H1 (cell line): ENCODE measurements around the gene ARR3. TPM values are rescaled to one million over a fixed set of nuclear protein-coding genes. Genes with fewer than 3 reads are reported as not detected.

ENCODE experiments used
- CTCF ChIA-PET: fragments of 300-600 bp; sonication (Branson Sonifier 250); formaldehyde crosslinking; loops from one replicate; lab custom pipeline; 2021; ENCODE audit not compliant: partially characterized antibody; lab: Charles Lee
- POLR2A ChIA-PET: fragments of 300-600 bp; sonication (Branson Sonifier 250); formaldehyde crosslinking; loops from one replicate; lab custom pipeline; 2021; ENCODE audit warnings: inconsistent platforms; ENCODE audit not compliant: partially characterized antibody; lab: Charles Lee
- DNase-seq, 2 experiments: peaks; one replicate each; pipeline versions ENCODE4 v3.0.0 to v3.0.0-alpha.2; 2010 to 2022; ENCODE audit warnings: low spot score in 2 of 2, low read depth in 1 of 2, mixed read lengths in 1 of 2
- FAIRE-seq: peaks from 2 replicates; lab custom pipeline; 2011; peaks lifted over from hg19 to GRCh38; lab: Jason Lieb, UNC
- H2AFZ ChIP-seq: 2 replicates; pipeline ENCODE4 v1.8.1; 2012; ENCODE audit warnings: low read length, inconsistent platforms
- H2AK5ac ChIP-seq: 2 replicates; pipeline ENCODE4 v1.6.1; 2013; ENCODE audit warnings: low read depth, low read length
- H2BK120ac ChIP-seq: replicated peaks from 2 replicates; pipeline ENCODE3; 2013; ENCODE audit warnings: low read depth, low read length, inconsistent platforms
- H2BK12ac ChIP-seq: 2 replicates; pipeline ENCODE4 v1.6.1; 2013; ENCODE audit warnings: low read depth, low read length
- H2BK15ac ChIP-seq: 2 replicates; pipeline ENCODE4 v1.6.1; 2013; ENCODE audit warnings: low read length
- H2BK20ac ChIP-seq: 2 replicates; pipeline ENCODE4 v1.6.1; 2013; ENCODE audit warnings: low read length
- H2BK5ac ChIP-seq: 2 replicates; pipeline ENCODE4 v1.6.1; 2013; ENCODE audit warnings: low read depth, low read length
- H3K14ac ChIP-seq: 2 replicates; pipeline ENCODE4 v1.6.1; 2013; ENCODE audit warnings: inconsistent platforms; ENCODE audit not compliant: insufficient read length
- H3K18ac ChIP-seq: 2 replicates; pipeline ENCODE4 v1.6.1; 2013; ENCODE audit warnings: low read length; ENCODE audit errors: extremely low read depth
- H3K23ac ChIP-seq: 2 replicates; pipeline ENCODE4 v1.6.1; 2013; ENCODE audit warnings: inconsistent platforms; ENCODE audit not compliant: insufficient read length
- H3K23me2 ChIP-seq: 2 replicates; pipeline ENCODE4 v1.6.1; 2013; ENCODE audit warnings: low read depth, low read length
- H3K27ac ChIP-seq: 2 replicates; pipeline ENCODE4 v1.6.1; 2011; ENCODE audit warnings: low read depth, low read length, inconsistent platforms
- H3K27me3 ChIP-seq, 4 experiments: replicated peaks in 1 of 4; 1 replicate in 1 of 4; 2 replicates in 3 of 4; pipeline versions ENCODE4 v1.6.1 to v1.8.1; 2011 to 2013; ENCODE audit warnings: low read length in 3 of 4, mild to moderate bottlenecking in 3 of 4, inconsistent platforms in 2 of 4, mixed read lengths in 2 of 4, moderate library complexity in 1 of 4; ENCODE audit not compliant: control insufficient read depth in 3 of 4, insufficient read depth in 3 of 4; ENCODE audit errors: extremely low read depth in 1 of 4
- H3K36me3 ChIP-seq, 4 experiments: 2 replicates each; pipeline versions ENCODE4 v1.6.1 to v1.8.1; 2011 to 2013; ENCODE audit warnings: mild to moderate bottlenecking in 4 of 4, low read length in 3 of 4, moderate library complexity in 2 of 4, control low read depth in 1 of 4, inconsistent platforms in 1 of 4; ENCODE audit not compliant: insufficient read depth in 4 of 4, control insufficient read depth in 2 of 4
- H3K4ac ChIP-seq: replicated peaks from 2 replicates; pipeline ENCODE3; 2013; ENCODE audit warnings: low read length, low read depth, mixed read lengths, inconsistent platforms; ENCODE audit not compliant: insufficient read length
- H3K4me1 ChIP-seq, 4 experiments: replicated peaks in 1 of 4; 1 replicate in 1 of 4; 2 replicates in 3 of 4; pipeline versions ENCODE4 v1.6.1 to v1.8.1; 2011 to 2013; ENCODE audit warnings: low read length in 3 of 4, inconsistent platforms in 2 of 4, mixed read lengths in 1 of 4; ENCODE audit not compliant: insufficient read depth in 4 of 4, control insufficient read depth in 3 of 4
- H3K4me2 ChIP-seq, 2 experiments: 2 replicates each; pipeline versions ENCODE4 v1.6.1 to v1.8.1; 2011 to 2013; ENCODE audit warnings: low read depth in 2 of 2, low read length in 2 of 2, control low read depth in 1 of 2, inconsistent platforms in 1 of 2, mild to moderate bottlenecking in 1 of 2; ENCODE audit not compliant: insufficient read depth in 1 of 2
- H3K4me3 ChIP-seq, 4 experiments: fragments of 200-600, 300-600 bp in 1 of 4; sonication (generic), shearing (Covaris generic), sonication (Bioruptor Twin) in 1 of 4; 2 replicates each; pipeline versions ENCODE4 v1.5.1 to v1.8.1; 2011 to 2016; ENCODE audit warnings: low read length in 4 of 4, low read depth in 3 of 4, control low read depth in 2 of 4, inconsistent platforms in 2 of 4, mild to moderate bottlenecking in 2 of 4, mixed read lengths in 1 of 4, moderate library complexity in 1 of 4; ENCODE audit not compliant: insufficient read depth in 2 of 4; ENCODE audit errors: extremely low read depth in 1 of 4
- H3K56ac ChIP-seq: replicated peaks from 2 replicates; pipeline ENCODE3; 2013; ENCODE audit warnings: low read depth, mild to moderate bottlenecking, mixed read lengths, low read length, inconsistent platforms; ENCODE audit not compliant: insufficient read length
- H3K79me1 ChIP-seq: 2 replicates; pipeline ENCODE4 v1.6.1; 2013; ENCODE audit warnings: low read depth, low read length, control low read depth
- H3K79me2 ChIP-seq, 2 experiments: 2 replicates each; pipeline versions ENCODE4 v1.6.1 to v1.8.1; 2012 to 2013; ENCODE audit warnings: low read length in 2 of 2, mild to moderate bottlenecking in 2 of 2, inconsistent platforms in 1 of 2; ENCODE audit not compliant: insufficient read depth in 2 of 2, control insufficient read depth in 1 of 2
- H3K9ac ChIP-seq, 4 experiments: replicated peaks in 1 of 4; 1 replicate in 1 of 4; 2 replicates in 3 of 4; pipeline versions ENCODE4 v1.6.1 to v1.8.1; 2011 to 2013; ENCODE audit warnings: low read depth in 3 of 4, low read length in 3 of 4, control low read depth in 2 of 4, mild to moderate bottlenecking in 2 of 4, moderate library complexity in 2 of 4, inconsistent platforms in 1 of 4; ENCODE audit errors: extremely low read depth in 1 of 4
- H3K9me3 ChIP-seq, 2 experiments: 2 replicates each; pipeline versions ENCODE4 v1.6.1 to v1.8.1; 2012 to 2013; ENCODE audit warnings: mild to moderate bottlenecking in 2 of 2, moderate library complexity in 2 of 2, control low read depth in 1 of 2, inconsistent platforms in 1 of 2, low read depth in 1 of 2, low read length in 1 of 2, mixed read lengths in 1 of 2; ENCODE audit not compliant: insufficient read depth in 2 of 2
- H4K20me1 ChIP-seq, 2 experiments: replicated peaks in 1 of 2; 2 replicates each; pipeline versions ENCODE3 to v1.8.1; 2011 to 2013; ENCODE audit warnings: inconsistent platforms in 2 of 2, low read length in 2 of 2, mild to moderate bottlenecking in 1 of 2; ENCODE audit not compliant: insufficient read depth in 2 of 2, control insufficient read depth in 1 of 2
- H4K5ac ChIP-seq: 2 replicates; pipeline ENCODE4 v1.6.1; 2013; ENCODE audit warnings: low read length, low read depth, mixed read lengths, inconsistent platforms; ENCODE audit not compliant: insufficient read length
- H4K8ac ChIP-seq: 2 replicates; pipeline ENCODE4 v1.8.0; 2013; ENCODE audit warnings: mild to moderate bottlenecking, moderate library complexity, low read length, inconsistent platforms; ENCODE audit not compliant: insufficient read depth; ENCODE audit errors: extremely low read depth
- H4K91ac ChIP-seq: replicated peaks from 2 replicates; pipeline ENCODE3; 2013; ENCODE audit warnings: low read length, mixed read lengths, inconsistent platforms; ENCODE audit not compliant: insufficient read length
- ASH2L ChIP-seq: fragments of 200-600, 300-600 bp; sonication (generic); IDR thresholded peaks from one replicate; pipeline ENCODE4 v1.7.1; 2017; ENCODE audit warnings: low read length
- ATF3 ChIP-seq: IDR thresholded peaks from 2 replicates; pipeline ENCODE4 v1.6.1; 2011; ENCODE audit warnings: low read depth, mild to moderate bottlenecking, low read length; ENCODE audit not compliant: insufficient read depth
- BRCA1 ChIP-seq: IDR thresholded peaks from 2 replicates; pipeline ENCODE4 v1.6.1; 2012; ENCODE audit warnings: low read depth, low read length, improper control_type of control experiment
- EGR1 ChIP-seq: IDR thresholded peaks from 2 replicates; pipeline ENCODE4 v1.6.1; 2011; ENCODE audit warnings: low read depth, low read length, borderline replicate concordance
- FOSL1 ChIP-seq: IDR thresholded peaks from 2 replicates; pipeline ENCODE4 v1.6.1; 2011; ENCODE audit warnings: mild to moderate bottlenecking, low read depth, low read length, moderate library complexity; ENCODE audit not compliant: insufficient read depth
- KDM1A ChIP-seq: fragments of 200-600, 300-600 bp; sonication (generic); IDR thresholded peaks from 2 replicates; pipeline ENCODE4 v1.7.1; 2016; ENCODE audit warnings: mild to moderate bottlenecking, low read length, borderline replicate concordance
- KDM4A ChIP-seq: IDR thresholded peaks from one replicate; pipeline ENCODE4 v1.7.1; 2012; ENCODE audit warnings: low read depth, mild to moderate bottlenecking, moderate library complexity, low read length, inconsistent platforms; ENCODE audit not compliant: severe bottlenecking
- MAFK ChIP-seq: IDR thresholded peaks from 2 replicates; pipeline ENCODE4 v1.6.1; 2012; ENCODE audit warnings: low read depth, mild to moderate bottlenecking, improper control_type of control experiment, low read length
- NANOG ChIP-seq: IDR thresholded peaks from 2 replicates; pipeline ENCODE4 v1.6.1; 2011; ENCODE audit warnings: low read length, low read depth, mild to moderate bottlenecking, inconsistent platforms; ENCODE audit not compliant: insufficient read depth, poor library complexity, severe bottlenecking
- RXRA ChIP-seq: IDR thresholded peaks from 2 replicates; pipeline ENCODE4 v1.6.1; 2011; ENCODE audit warnings: low read depth, mild to moderate bottlenecking, low read length, moderate library complexity; ENCODE audit not compliant: insufficient read depth
- SAP30 ChIP-seq: fragments of 300-600 bp; sonication (generic); IDR thresholded peaks from 2 replicates; pipeline ENCODE4 v1.7.1; 2012; ENCODE audit warnings: low read length, moderate library complexity, mild to moderate bottlenecking, inconsistent platforms; ENCODE audit not compliant: insufficient read depth, insufficient replicate concordance
- SIX5 ChIP-seq: IDR thresholded peaks from 2 replicates; pipeline ENCODE4 v1.6.1; 2011; ENCODE audit warnings: mild to moderate bottlenecking, low read depth, low read length
- SP1 ChIP-seq: IDR thresholded peaks from 2 replicates; pipeline ENCODE4 v1.6.1; 2011; ENCODE audit warnings: low read depth, low read length
- TBP ChIP-seq: IDR thresholded peaks from 2 replicates; pipeline ENCODE4 v1.6.1; 2011; ENCODE audit warnings: low read depth, low read length, improper control_type of control experiment
- WGBS, 2 experiments: shearing (Covaris generic) in 1 of 2; methylation state at CpG; one replicate each; pipeline versions ENCODE4 v1.1.6 to v1.1.7; 2013 to 2015; ENCODE audit warnings: low lambda C conversion rate in 2 of 2, mixed read lengths in 2 of 2, inconsistent platforms in 1 of 2, low coverage in 1 of 2, missing lambda C conversion rate in 1 of 2; ENCODE audit not compliant: insufficient replicate concordance in 2 of 2, insufficient coverage in 1 of 2, insufficient read length in 1 of 2; ENCODE audit errors: extremely low coverage in 1 of 2, missing lambda C conversion rate in 1 of 2; 5-methylcytosine and 5-hydroxymethylcytosine counted together
- polyA plus RNA-seq, 7 experiments: library from polyadenylated mRNA; depleted of rRNA in 3 of 7; stranded (reverse) in 5 of 7; unstranded in 2 of 7; fragments of >200 nt in 5 of 7; fragments of 200-250 nt in 2 of 7; gene quantifications; 1 replicate in 5 of 7; 2 replicates in 1 of 7; 4 replicates in 1 of 7; pipeline versions ENCODE4 v1.2.1 to v1.2.3, GENCODE V29; 2011 to 2013; ENCODE audit warnings: missing spikeins in 2 of 7, mixed read lengths in 2 of 7
- total RNA-seq: library from RNA; stranded (reverse); fragmentation: NEBNext Ultra II Directional; extraction: Animal tissue kit (Norgen Biotek cat#: 25700); gene quantifications from 2 replicates; pipeline ENCODE4 v1.2.1, GENCODE V29; 2021

Gene ARR3
- total and polyA plus RNA-seq, 2 of the 8 experiments (the other 6 are each of a cell fraction or from before 2014, with no cell fraction given), result not detected

- Histone ChIP-seq H3K4me2 (no peak overlapping the region), H3K27me3 (no peaks in the 10 kb centered on the region), H4K20me1 (no peaks in the 10 kb centered on the region), H2BK12ac (no peak overlapping the region), H3K56ac (no peak overlapping the region), H2BK20ac (no peak overlapping the region), H3K4me1 (no peaks in the 10 kb centered on the region), H2BK15ac (no peak overlapping the region), H4K91ac (no peak overlapping the region), H3K9me3 (no peaks in the 10 kb centered on the region), H3K14ac (no peak overlapping the region), H3K79me2 (no peaks in the 10 kb centered on the region), H2BK120ac (no peak overlapping the region), H3K18ac (no peak overlapping the region), H2BK5ac (no peak overlapping the region), H3K23ac (no peak overlapping the region), H4K8ac (no peak overlapping the region), H3K9ac (no peak overlapping the region), H2AK5ac (no peak overlapping the region), H3K4me3 (no peak overlapping the region), H3K36me3 (no peaks in the 10 kb centered on the region), H3K4ac (no peak overlapping the region), H3K79me1 (no peaks in the 10 kb centered on the region), H4K5ac (no peak overlapping the region), H3K23me2 (no peaks in the 10 kb centered on the region), H2AFZ (no peak overlapping the region), H3K27ac (no peak overlapping the region)
- DNase-seq, result no peak
- POLR2A ChIA-PET, result no interaction called here
- no peak for FAIRE-seq
- 72% methylated on average over 2 of the region's 2 CpGs; no CpG with 5 or more reads in 1 of the 2 experiments for WGBS, 2 experiments
- CTCF ChIA-PET, result no interaction called here
- TF ChIP-seq MAFK (no peak), NANOG (no peak), TBP (no peak), RXRA (no peak), SAP30 (no peak), BRCA1 (no peak), ATF3 (no peak), SP1 (no peak), KDM1A (no peak), KDM4A (no peak), ASH2L (no peak), SIX5 (no peak), EGR1 (no peak), FOSL1 (no peak)
These were observed 41.4 kb upstream of the ARR3 start for GRCh38 chrX:70226687-70227086.
